ENCODE measurements around the gene SLC41A2.

SLC41A2 gene

GRCh38 chr12:104999347-104999685 is 41.2 kb upstream of the SLC41A2 start:
- H3K36me3 ChIP-seq (ENCODE audit: control insufficient read depth in 2 of 2, insufficient read depth in 1 of 2, low read length in 2 of 2), result peaks cover 29 to 89% of the 10 kb centered on the region in 2 experiments

GRCh38 chr12:104998423-104999346 is 40.6 kb upstream of the SLC41A2 start:
- Histone ChIP-seq H3K4me3 (ENCODE audit: low read depth, low read length) (no peak overlapping the region), H3K9me3 (ENCODE audit: control insufficient read depth, insufficient read depth, low read depth, low read length) (no peaks in the 10 kb centered on the region), H3K27ac (ENCODE audit: extremely low read depth, low read depth, low read length) (no peak overlapping the region), H3K36me3 (ENCODE audit: control insufficient read depth in 2 of 2, insufficient read depth in 1 of 2, low read length in 2 of 2) (peaks cover 32 to 93% of the 10 kb centered on the region in 2 experiments), H3K4me1 (ENCODE audit: control insufficient read depth, insufficient read depth, low read length) (no peaks in the 10 kb centered on the region)
- POLR2A ChIA-PET, result no interaction called here
- TF ChIP-seq EGR2 (tag by site-specific recombination; IDR thresholded peaks at IDR 0.05; ENCODE audit: low read depth) (peak; percentile 75), ZFHX2 (tag by site-specific recombination; conservative IDR thresholded peaks at IDR 0.05) (peak; percentile 75), ZNF335 (tag by site-specific recombination; conservative IDR thresholded peaks at IDR 0.05) (no peak), ZNF600 (tag by site-specific recombination; IDR thresholded peaks at IDR 0.05) (no peak), ZSCAN30 (tag by site-specific recombination; IDR thresholded peaks at IDR 0.05) (no peak), AEBP2 (tag by site-specific recombination; IDR thresholded peaks at IDR 0.05; ENCODE audit: borderline replicate concordance) (no peak), ZNF514 (tag by site-specific recombination; IDR thresholded peaks at IDR 0.05) (no peak), ZNF391 (tag by site-specific recombination; IDR thresholded peaks at IDR 0.05; ENCODE audit: borderline replicate concordance, low read depth) (no peak), ZNF747 (tag by site-specific recombination; IDR thresholded peaks at IDR 0.05) (no peak)
- CTCF ChIA-PET, result no interaction called here

More at GRCh38 chr12:104999347-104999685, 41.2 kb upstream of the SLC41A2 start:
- Histone ChIP-seq H3K4me3 (ENCODE audit: low read depth, low read length) (no peak overlapping the region), H3K27ac (ENCODE audit: extremely low read depth, low read depth, low read length) (no peak overlapping the region), H3K9me3 (ENCODE audit: control insufficient read depth, insufficient read depth, low read depth, low read length) (no peaks in the 10 kb centered on the region), H3K4me1 (ENCODE audit: control insufficient read depth, insufficient read depth, low read length) (no peaks in the 10 kb centered on the region)
- ChIA-PET POLR2A (no interaction called here), CTCF (no interaction called here)
- TF ChIP-seq HOXC10 (CRISPR knock-in tag; IDR thresholded peaks at IDR 0.05) (no peak), ZNF121 (tag by site-specific recombination; IDR thresholded peaks at IDR 0.05) (no peak), BCL6B (tag by site-specific recombination; IDR thresholded peaks at IDR 0.05) (no peak), ZNF785 (tag by site-specific recombination; IDR thresholded peaks at IDR 0.05) (no peak), ZNF223 (tag by site-specific recombination; IDR thresholded peaks at IDR 0.05) (no peak), ZNF350 (tag by site-specific recombination; IDR thresholded peaks at IDR 0.05) (no peak), SETDB1 (IDR thresholded peaks at IDR 0.05; ENCODE audit: insufficient read length, low read length) (no peak), YY1 (tag by site-specific recombination; IDR thresholded peaks at IDR 0.05) (no peak), ZNF585B (tag by site-specific recombination; IDR thresholded peaks at IDR 0.05) (no peak), PBX3 (CRISPR knock-in tag; IDR thresholded peaks at IDR 0.05) (no peak), PRDM4 (tag by site-specific recombination; IDR thresholded peaks at IDR 0.05) (no peak), ZNF302 (tag by site-specific recombination; IDR thresholded peaks at IDR 0.05; ENCODE audit: low read depth) (no peak), ZNF138 (tag by site-specific recombination; IDR thresholded peaks at IDR 0.05; ENCODE audit: borderline replicate concordance) (no peak), ZSCAN30 (tag by site-specific recombination; IDR thresholded peaks at IDR 0.05) (no peak), ZNF292 (tag by site-specific recombination; IDR thresholded peaks at IDR 0.05; ENCODE audit: borderline replicate concordance, low read depth) (no peak), SALL2 (tag by site-specific recombination; IDR thresholded peaks at IDR 0.05; ENCODE audit: borderline replicate concordance) (no peak), ZNF488 (tag by site-specific recombination; IDR thresholded peaks at IDR 0.05) (no peak)

Measured in HEK293 (cell line).